CD1c-positive myeloid dendritic cell (primary cell): ENCODE data around the gene PLBD2.
"Not testable (repeated sequence)": the region's sequence is repeated elsewhere in the genome, so short reads cannot be mapped to it uniquely, and the experiment has no call there.

Experiments used
- DNase-seq: peaks from one replicate; pipeline ENCODE4 v3.0.0-alpha.2; 2016; ENCODE audit errors: extremely low spot score

The PLBD2 gene

DNA sequence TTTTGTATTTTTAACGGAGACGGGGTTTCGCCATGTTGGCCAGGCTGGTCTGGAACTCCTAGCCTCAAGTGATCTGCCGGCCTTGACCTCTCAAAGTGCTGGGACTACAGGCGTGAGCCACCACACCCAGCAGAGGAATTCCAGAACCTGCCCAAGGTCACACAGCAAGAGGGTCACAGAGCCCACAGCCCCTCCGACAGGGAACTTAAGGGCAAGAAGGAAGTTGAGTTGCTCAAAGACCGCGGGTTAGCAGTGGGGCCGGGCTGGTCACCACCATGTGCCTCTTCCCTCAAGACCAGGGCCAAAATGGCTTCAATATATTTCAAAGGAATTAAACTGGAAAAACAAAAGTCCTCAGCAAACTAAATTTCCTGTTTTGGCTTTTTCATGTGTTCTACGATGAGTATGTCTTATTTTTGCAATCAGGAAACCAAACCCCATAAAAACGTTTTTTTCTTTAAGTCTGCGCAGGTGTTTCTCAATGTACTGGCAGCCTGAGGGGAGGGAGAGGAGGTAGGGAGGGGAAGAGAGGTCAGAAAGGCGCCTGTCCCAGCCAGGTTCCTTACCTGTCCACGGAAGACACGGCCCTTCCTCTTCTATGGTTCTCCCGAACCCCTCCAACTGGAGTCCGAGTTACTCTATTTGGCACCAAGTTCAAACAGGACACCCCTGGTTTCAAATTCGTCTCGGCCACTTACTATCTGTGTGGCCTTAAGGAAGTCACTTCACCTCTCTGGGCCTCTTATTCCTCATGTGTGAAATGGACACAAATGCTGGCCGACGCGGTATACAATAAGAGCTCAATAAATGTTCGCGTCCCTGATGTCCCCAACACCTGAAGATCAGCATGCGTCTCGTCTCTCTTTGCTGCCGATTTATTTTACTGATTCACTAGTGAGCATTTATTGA lies 24.3 kb upstream of the PLBD2 start:
- peak; percentile 86 for DNase-seq

DNA sequence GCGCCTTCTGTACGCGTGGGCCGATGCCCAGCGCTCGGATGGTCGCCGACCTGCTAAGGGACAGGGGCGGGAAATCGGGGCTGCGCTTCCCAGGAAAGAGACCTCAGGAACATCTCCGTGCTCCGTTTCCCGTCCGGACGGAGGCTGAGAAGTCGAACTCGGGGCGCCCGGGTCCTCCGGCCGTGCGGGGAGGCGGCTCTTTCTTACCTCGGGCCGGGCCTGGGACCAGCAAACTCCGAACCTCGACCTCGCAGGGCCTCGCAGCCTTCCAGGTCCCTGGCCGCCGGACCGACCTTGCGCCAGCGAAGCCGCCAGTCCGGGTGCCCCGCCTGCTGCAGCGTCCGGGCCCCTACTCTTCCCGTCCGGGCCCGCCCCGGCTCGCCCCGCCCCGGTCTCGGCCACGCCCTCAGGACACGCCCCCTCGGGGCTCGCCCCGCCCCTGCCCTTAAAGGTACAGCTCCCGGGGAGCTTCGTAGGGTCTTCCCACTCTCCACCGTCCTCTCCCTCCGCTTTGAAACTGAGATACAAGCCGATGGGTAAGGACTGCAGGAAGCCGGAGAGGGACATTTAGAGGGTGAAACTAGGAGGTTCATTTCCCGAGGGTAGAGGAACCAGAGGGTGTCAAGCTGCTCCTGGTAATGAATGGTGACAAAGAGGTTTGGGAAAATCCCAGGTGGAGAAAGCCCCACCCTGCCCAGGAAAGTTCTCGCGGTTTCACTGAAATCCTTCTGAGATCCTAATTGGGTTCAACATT lies 23.4 kb upstream of the PLBD2 start, which contains the start of gene SLC8B1:
Gene SLC8B1, minus strand, starts transcription at position 324 of the 754 bp plus-strand sequence. CDS start 2,231 bp downstream, outside the sequence.
- peak; percentile 93 for DNase-seq

DNA sequence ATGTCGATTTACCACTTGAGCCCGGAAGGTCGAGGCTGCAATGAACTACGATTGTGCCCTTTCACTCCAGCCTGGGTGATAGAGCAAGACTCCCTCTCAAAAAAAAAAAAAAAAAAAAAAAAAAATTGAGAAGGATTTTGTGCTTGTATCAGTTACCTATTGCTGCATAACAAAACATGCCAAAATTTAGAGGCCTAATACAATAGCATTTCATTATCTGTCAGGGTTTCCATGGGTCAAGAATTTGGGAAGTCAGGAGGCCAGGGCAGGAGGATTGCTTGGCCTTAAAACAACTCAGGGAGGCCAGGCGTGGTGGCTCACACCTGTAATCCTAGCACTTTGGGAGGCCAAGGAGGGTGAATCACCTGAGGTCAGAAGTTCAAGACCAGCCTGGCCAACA lies 18.8 kb upstream of the PLBD2 start:
- no peak for DNase-seq

DNA sequence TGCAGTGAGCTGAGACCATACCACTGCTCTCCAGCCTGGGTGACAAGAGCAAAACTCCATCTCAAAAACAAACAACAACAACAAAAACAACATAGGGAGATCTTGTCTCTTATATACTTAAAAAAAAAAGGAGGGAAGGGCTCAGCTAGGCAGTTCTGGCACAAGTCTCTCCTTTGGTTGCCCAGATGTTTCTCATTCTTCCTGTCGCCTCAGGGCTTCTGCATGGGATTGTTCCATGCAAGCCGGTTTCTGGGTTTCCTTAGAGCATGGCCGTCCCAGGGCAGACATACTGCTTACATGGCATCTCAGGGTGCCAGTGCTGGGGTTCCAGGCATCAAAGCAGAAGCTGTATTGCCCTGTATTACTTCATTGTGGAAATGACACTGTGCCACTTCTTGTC lies 18.3 kb upstream of the PLBD2 start:
- no peak for DNase-seq

DNA sequence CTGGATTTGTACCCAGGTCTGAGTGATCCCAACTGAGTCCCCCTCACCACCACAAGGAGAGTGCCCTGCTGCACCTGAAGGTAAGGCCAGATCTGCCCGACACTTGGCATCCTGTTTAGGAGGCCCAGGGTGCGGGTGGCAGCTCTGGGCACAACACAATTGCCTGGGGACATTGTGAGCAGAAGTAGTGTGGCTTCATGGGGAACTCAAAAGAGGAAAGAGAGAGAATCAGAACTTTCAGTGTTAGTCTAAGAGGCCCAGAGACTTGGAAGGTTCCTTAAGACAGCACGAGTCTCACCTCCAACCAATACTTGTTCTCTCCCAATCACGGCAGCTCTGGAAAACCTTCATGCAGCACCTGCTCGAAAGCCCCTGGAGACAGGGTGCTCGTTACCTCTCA lies 16.9 kb upstream of the PLBD2 start:
- peak; percentile 63 for DNase-seq

DNA sequence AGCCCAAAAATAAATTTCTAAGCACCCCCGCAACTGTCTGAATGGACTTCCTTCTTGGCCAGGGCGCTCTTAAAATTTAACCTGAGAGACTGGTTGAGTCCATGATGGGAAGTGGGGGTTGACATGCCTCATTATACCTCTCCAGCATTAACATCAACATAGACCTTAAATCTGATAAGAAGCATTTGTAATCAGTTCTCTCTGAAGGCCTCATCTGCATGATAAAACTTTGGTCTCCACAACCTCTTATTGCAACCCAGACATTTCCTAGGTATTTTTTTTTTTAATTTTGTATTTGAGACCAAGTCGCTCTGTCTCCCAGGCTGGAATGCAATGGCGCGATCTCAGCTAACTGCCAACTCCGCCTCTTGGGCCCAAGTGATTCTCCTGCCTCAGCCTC lies 13.1 kb upstream of the PLBD2 start:
- no peak for DNase-seq

DNA sequence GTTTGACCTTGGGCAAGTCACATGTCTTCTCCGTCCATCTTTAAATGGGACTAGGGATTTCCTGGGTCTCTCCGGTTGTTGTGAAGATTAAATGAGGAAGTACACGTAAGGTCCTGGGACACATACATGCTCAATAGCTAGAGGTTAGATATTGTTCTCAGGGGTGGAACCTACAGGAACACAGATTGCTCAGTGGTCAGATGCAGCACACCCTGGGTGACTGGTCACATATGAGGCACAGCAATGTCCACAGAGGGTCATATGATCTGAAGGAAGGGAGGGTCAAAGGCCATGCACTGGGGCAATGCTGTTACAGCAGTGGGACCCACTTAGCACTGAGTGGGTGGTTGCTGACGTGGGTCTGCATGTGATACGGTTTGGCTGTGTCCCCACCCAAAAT lies 12.0 kb upstream of the PLBD2 start:
- DNase-seq: peak; percentile 58

DNA sequence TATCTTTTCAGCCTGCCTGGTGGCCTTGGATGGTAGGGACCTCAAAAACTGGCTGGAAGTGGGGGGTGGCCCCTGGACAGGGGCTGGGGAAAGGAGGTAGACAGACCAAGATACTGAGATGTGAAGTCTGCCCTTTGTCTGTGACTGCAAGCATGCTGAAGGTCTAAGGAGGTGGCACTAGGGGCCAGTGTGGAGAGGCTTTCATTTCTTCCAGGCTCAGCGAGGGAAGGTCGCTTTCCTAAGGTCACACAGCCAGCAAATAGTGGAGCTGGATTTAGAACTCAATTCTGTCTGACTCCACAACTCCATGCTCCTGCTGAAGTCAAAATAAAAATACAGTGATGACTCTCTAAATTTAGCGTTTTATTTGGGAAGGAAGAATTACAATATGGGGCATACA lies 11.3 kb upstream of the PLBD2 start:
- no peak for DNase-seq

DNA sequence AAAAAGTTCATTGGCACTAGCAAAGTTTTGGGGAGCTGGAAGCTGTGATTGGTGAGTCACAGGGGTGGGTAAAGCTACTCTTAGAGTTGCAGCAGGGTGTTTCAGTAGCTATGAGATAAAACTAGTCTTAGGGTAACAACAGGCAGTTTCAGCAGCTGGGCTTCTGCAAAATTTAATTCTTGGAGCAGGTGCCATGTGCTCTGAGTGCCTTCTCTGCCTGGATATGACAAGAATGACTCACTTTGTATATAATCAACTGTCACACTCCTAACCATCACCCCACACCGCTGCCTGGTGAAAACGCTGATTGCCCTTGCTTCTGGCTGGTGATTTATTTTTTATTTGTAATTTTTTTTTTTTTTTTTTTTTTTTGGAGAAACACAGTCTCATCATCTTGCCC lies 10.5 kb upstream of the PLBD2 start:
- no peak for DNase-seq

DNA sequence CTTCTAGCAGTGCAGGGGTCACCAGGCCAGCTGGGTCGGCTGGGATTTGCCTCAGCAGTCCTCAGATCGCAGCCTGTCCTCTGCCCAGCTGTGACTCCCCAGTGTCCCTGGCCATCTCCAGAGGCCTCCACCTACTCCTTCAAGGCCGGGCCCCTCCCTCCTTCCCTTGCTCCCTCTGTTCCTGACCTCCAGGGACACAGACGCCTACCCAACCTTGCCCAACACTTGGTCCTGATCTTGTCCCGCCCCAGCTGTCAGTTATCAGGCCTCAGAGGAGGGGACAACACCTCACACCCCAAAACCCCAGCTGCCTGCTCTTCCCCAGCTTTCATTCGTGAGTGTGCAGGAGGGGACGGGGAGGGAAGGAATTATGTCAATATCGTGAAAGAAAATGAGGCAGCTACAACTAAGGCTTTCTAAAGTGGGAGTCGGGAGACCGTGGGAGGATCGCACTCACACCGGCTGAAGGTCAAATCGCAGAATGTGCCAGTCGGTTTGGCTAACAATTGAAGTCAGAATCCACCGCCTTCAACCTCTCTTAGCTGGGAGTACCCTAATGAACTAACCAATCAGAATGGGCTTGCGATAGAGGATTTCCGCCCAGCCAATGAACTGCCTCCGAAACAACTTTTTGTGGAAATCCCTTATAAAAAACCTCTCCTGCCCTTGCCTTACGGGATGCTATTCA lies 9.4 kb upstream of the PLBD2 start:
- DNase-seq: no peak

DNA sequence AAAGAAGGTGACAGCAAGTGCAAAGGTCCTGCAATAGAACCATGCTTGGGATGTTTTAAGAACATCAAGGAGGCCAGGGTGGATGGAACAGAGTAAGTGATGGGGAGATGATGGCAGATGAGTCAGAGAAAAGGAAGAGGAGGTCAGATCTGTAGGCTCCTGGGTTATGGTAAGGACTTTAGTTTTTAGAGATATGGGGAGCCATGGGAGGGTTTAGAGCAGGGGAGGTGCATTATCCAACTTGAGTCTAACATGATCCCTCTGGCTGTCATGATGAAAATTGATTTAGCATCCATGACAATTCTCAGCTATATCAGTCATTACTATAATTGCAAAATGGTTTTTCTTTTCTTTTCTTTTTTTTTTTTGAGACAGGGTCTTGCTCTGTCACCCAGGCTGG lies 7.3 kb upstream of the PLBD2 start:
- no peak for DNase-seq

DNA sequence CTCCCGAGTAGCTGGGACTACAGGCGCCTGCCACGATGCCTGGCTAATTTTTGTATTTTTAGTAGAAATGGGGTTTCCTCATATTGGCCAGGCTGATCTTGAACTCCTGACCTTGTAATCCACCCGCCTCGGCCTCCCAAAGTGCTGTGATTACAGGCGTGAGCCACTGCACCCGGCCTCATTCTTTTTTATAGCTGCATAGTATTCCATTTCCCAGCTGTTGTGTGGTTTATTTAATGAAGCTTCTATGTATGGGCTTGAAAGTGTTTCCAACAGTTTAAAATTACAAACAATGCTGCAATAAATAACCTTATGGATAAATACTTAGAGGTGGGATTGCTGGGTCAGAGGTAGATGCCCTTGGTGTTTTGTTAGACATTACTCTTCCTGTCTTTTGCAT lies 4.2 kb upstream of the PLBD2 start:
- DNase-seq: not testable (repeated sequence)

DNA sequence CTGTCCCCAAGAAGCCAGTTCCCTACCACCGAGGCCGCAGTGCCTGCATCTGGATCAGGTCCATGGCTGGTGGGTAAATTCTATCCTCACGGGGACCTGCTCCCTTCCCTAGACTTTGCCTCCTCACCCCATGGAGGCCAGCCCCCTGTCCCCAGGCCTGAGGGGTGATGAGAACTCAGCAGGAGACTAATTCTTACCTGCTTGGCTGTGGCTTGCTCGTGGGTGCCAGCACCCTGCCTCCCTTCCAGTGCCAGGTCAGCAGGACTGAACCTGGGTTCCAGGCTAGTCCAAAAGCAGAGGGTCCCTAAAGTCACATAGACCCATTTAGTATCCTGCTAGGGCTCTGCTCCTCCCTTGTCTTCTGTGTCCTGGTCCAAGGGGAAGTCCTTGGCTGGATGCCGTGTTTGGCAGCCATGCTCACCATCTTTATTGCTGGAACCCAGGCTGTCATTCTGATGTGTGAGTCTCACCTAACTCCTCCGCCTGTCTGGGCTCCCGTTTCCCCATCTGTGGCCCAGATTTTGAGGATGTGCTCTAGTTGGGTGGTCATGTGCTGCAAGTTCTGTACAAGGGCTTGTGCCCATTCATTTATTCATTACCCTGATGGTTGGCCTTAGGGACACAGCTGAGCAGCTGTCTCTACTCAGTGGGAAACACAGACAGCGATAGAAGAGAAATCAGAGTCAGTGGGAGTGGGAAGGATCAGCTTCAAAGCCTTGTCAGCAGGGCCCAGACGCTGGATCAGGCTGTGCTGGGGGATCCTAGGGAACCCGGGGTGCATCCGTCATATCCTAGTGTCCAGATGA lies 949 bp downstream of the PLBD2 start:
- DNase-seq: peak; percentile 79

DNA sequence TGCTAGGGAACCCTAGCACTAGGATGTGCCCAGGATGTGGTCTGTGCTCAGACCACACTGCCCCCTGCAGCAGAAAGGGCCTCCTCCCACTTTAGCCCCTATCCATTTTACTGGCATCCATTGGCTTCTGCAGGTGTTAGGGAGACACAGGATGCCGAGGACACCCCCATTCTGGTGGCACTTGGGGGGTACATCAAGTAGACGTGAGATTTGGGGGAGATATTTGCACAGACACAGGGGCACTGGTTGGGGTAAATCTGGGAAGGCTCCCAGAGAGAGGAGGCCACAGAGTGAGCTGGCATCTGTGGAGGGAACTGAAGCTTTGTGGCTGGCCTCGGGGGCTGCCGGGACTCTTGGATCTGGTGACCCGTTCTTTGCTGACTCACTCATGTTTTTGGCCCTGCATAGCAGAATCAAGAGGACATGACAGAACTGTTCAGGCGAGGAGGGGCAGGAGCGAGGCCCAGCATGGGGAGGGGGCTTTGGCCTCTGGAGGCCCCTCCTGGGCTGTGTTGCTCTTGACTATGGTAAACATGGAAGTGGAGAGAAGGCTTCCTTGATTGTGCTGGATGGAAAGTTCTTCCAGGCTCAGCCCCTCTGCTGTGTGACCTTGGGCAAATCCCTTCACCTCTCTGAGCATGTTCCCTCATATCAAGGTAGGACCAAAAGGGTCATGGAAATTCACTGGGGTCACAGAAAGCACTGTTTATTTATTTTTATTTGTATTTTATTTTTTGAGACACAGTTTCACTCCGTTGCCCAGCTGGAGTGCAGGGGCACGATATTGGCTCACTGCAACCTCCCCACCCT lies 1.8 kb downstream of the PLBD2 start:
- peak; percentile 64 for DNase-seq

DNA sequence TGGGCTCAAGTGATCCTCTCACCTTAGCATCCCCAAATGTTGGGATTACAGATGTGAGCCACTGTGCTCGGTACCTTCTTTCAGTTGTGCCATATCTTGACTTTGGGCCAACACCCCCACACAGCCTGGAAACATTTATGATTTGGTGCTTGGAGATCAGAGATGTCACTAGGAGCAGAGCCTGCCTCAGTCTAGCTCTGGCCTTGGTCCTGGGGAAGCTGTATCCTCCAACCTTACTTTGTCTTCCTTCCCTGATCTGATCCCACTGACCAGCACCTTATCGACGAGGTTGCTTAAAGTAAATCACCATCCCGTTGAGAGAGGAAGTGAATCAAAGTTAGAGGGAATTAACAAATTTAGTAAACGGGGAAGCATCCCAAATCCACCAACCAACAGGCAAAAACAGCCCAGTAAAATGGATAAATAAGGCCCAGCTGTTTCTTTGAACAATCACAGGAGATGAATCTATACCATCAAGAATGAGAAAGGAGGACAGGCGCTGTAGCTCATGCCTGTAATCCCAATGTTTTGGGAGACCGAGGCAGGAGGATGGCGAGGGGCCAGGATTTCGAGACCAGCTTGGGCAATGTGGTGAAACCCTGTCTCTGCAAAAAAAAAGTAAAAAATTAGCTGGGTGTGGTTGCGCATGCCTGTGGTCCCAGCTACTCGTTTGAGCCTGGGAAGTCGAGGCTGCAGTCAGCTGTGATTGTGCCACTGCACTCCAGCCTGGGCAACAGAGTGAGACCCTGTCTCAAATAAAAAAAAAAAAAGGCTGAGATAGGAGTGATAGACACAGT lies 3.4 kb downstream of the PLBD2 start:
- peak; percentile 7 for DNase-seq

DNA sequence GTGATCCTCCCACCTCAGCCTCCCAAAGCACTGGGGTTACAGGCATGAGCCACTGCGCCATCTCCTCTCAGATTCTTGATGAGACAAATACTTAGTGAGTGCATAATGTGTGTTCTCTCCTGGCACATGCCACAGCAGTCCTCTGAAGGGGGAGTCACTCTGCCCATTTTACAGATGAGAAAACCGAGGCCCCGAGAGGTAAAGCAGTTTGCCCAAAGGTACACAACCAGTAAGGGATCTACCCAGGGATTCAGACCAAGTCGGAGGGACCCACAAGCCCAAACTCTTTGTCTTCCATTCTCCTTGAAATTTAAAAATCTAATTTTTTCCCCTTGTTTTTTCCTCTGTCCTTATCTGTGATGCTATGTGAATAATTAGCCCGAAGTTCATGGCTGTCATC lies 6.3 kb downstream of the PLBD2 start:
- DNase-seq: no peak

DNA sequence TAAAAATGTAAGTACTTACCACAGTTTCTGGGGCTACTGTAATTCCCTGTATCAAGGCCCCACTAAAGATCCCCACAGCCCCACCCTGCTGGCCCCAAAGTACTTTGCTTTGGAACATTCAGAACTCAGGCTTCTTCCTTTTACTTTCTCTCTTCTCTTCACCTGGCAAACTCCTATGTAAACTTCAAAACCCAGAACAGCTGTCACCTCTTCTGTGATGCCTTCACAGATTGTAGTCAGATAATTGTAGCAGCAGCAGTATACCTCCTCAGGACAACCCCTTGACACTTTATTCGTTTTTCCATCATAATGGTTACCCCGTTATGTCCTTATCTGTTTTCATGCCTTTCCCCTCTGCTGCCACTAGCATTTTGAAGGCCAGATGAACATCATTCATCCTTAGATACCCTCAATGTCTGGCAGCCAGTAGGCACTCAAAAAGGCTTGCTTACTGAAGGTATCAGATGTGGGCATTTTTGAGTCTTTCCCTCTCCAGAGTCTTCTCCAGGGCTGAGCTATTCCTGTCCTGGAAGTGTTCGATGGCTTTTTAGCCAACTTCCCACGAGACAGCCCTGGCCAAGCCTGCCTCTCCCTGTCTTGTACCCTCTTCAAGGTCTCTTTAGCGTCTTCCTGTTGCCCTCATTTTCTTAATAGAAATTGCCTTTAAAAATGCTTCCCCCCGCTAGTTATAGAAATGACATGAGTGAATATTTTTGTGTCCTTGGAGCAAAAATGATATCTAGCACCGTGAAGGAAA lies 7.4 kb downstream of the PLBD2 start:
- no peak for DNase-seq

DNA sequence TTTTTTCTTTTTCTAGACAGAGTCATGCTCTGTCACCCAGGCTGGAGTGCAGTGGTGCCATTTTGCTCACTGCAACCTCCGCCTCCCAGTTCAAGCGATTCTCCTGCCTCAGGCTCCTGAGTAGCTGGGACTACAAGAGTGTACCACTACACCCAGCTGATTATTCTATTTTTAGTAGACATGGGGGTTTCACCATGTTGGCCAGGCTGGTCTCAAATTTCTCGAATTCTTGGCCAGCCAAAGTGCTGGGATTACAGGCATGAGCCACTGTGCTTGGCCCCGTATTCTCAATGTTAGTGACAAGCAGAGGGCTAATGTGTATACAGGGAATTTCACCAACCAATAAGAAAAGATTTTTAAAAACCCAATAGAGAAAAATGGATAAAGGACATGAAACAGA lies 8.4 kb downstream of the PLBD2 start:
- DNase-seq: no peak

DNA sequence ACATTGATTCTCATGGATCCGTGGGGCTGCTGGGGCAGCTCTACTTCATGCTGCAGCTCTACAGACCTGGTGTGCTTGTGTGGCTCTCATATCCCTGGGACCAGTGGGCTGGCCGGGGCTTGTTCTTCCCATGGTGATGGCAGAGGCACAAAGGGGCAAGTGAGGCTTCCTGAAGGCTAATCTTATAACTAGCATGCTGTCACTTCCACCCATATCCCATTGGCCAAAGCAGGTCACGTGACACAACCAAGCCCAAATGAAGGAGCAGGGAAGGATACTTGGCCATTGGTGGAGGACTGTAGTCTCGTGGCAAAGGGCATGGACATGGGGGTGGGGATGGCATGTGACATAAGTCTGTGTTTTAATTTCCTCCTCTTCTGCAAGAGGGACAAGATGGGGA lies 9.9 kb downstream of the PLBD2 start:
- DNase-seq: no peak
